Panc1 (cell line): ENCODE measurements around the gene MYO18B. TPM values are rescaled to one million over a fixed set of nuclear protein-coding genes. Genes with fewer than 3 reads are reported as not detected.

Experiments used
- ATAC-seq: fragments of 200-7000 bp; cut with Tn5 transposase; 2 replicates; pipeline ENCODE4 v1.9.1; 2020; ENCODE audit warnings: mild to moderate bottlenecking, moderate library complexity
- BruUV-seq: library from RNA; stranded (reverse); fragments of 400-500 nt; replicated peaks from 2 replicates; lab custom pipeline; 2021; lab: Mats Ljungman, UMichigan
- CTCF ChIA-PET: fragments of 300-600 bp; sonication (Branson Sonifier 250); formaldehyde crosslinking; loops from one replicate; lab custom pipeline; 2022; ENCODE audit warnings: antibody characterized with exemption; lab: Charles Lee
- POLR2A ChIA-PET: fragments of 300-600 bp; sonication (Branson Sonifier 250); formaldehyde crosslinking; loops from one replicate; lab custom pipeline; 2022; ENCODE audit warnings: antibody characterized with exemption; lab: Charles Lee
- DNase-seq: peaks from one replicate; pipeline ENCODE4 v3.0.0-alpha.2; 2010; ENCODE audit warnings: low read depth, low spot score
- H3K27ac ChIP-seq: 2 replicates; pipeline ENCODE4 v1.5.1; 2011; ENCODE audit warnings: mild to moderate bottlenecking, low read length, inconsistent platforms
- H3K27me3 ChIP-seq: fragments of 200-500 bp; sonication (Bioruptor generic); 2 replicates; pipeline ENCODE4 v1.6.0; 2014; ENCODE audit warnings: low read length, inconsistent platforms; ENCODE audit not compliant: control insufficient read depth, insufficient read depth
- H3K36me3 ChIP-seq: fragments of 200-500 bp; sonication (Bioruptor generic); 2 replicates; pipeline ENCODE4 v1.5.1; 2014; ENCODE audit warnings: inconsistent platforms, mild to moderate bottlenecking, low read length, moderate library complexity; ENCODE audit not compliant: control insufficient read depth, insufficient read depth
- H3K4me1 ChIP-seq: 2 replicates; pipeline ENCODE4 v1.5.1; 2011; ENCODE audit warnings: inconsistent platforms, mild to moderate bottlenecking, low read length, moderate library complexity; ENCODE audit not compliant: control insufficient read depth, insufficient read depth
- H3K4me3 ChIP-seq, 2 experiments: 2 replicates each; pipeline ENCODE4 v1.5.1; 2011 to 2012; ENCODE audit warnings: low read depth in 2 of 2, low read length in 2 of 2, mild to moderate bottlenecking in 2 of 2, inconsistent platforms in 1 of 2, moderate library complexity in 1 of 2
- H3K9me3 ChIP-seq: fragments of 200-500 bp; sonication (Bioruptor generic); 2 replicates; pipeline ENCODE4 v1.5.1; 2014; ENCODE audit warnings: low read depth, mild to moderate bottlenecking, inconsistent platforms, low read length, moderate library complexity; ENCODE audit not compliant: control insufficient read depth, insufficient read depth
- POLR2AphosphoS5 ChIP-seq: IDR thresholded peaks from 2 replicates; pipeline ENCODE4 v1.6.1; 2012; ENCODE audit warnings: mild to moderate bottlenecking, low read depth, low read length, moderate library complexity
- SIN3A ChIP-seq: IDR thresholded peaks from 2 replicates; pipeline ENCODE4 v1.6.1; 2012; ENCODE audit warnings: low read depth, mild to moderate bottlenecking, low read length, moderate library complexity, borderline replicate concordance; ENCODE audit not compliant: insufficient read depth
- TCF7L2 ChIP-seq: IDR thresholded peaks from 2 replicates; pipeline ENCODE4 v1.6.1; 2011; ENCODE audit warnings: mild to moderate bottlenecking, low read depth, low read length, inconsistent platforms
- in situ Hi-C: cut with HindIII; loops from 2 replicates; pipeline ENCODE4 v1.10.0; 2016; ENCODE audit warnings: low sequenced_read_pairs, low pct_unique_long_range_greater_than_20kb
- intact Hi-C: fragments of 100-400 bp; cut with micrococcal nuclease; formaldehyde crosslinking; loops from one replicate; pipeline ENCODE4 v1.10.0; 2022; ENCODE audit not compliant: unreplicated experiment
- total RNA-seq: library from RNA; stranded (reverse); gene quantifications from one replicate; pipeline ENCODE4 v1.2.1, GENCODE V29; 2021; ENCODE audit not compliant: unreplicated experiment
- TF ChIP-seq, protein P1 (sequence below): fragments of 450-650 bp; IDR thresholded peaks from 2 replicates; pipeline ENCODE4 v1.5.1; 2017; ENCODE audit warnings: mild to moderate bottlenecking
- TF ChIP-seq, protein P2 (sequence below), 2 experiments: IDR thresholded peaks; 2 replicates each; pipeline ENCODE4 v1.6.1; 2011 to 2012; ENCODE audit warnings: low read depth in 2 of 2, control low read depth in 1 of 2, low read length in 1 of 2, mild to moderate bottlenecking in 1 of 2, moderate library complexity in 1 of 2; ENCODE audit not compliant: insufficient read depth in 1 of 2

The MYO18B gene
- total RNA-seq, 1 experiment from 2014 or later, result not detected

GRCh38 chr22:25930788-25931310 lies 188.9 kb downstream of the MYO18B start:
- CTCF ChIA-PET, result no interaction called here
- H3K27ac ChIP-seq, result no peak overlapping the region
- in situ Hi-C loops (no loop called here), intact Hi-C loops (no loop called here)
- H3K4me1 ChIP-seq, result no peaks in the 10 kb centered on the region
- POLR2A ChIA-PET, result no interaction called here
- no peak for ATAC-seq
- TF ChIP-seq SIN3A (no peak), POLR2AphosphoS5 (no peak), TCF7L2 (no peak)
- TF ChIP-seq, protein P1, sequence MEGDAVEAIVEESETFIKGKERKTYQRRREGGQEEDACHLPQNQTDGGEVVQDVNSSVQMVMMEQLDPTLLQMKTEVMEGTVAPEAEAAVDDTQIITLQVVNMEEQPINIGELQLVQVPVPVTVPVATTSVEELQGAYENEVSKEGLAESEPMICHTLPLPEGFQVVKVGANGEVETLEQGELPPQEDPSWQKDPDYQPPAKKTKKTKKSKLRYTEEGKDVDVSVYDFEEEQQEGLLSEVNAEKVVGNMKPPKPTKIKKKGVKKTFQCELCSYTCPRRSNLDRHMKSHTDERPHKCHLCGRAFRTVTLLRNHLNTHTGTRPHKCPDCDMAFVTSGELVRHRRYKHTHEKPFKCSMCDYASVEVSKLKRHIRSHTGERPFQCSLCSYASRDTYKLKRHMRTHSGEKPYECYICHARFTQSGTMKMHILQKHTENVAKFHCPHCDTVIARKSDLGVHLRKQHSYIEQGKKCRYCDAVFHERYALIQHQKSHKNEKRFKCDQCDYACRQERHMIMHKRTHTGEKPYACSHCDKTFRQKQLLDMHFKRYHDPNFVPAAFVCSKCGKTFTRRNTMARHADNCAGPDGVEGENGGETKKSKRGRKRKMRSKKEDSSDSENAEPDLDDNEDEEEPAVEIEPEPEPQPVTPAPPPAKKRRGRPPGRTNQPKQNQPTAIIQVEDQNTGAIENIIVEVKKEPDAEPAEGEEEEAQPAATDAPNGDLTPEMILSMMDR, result no peak
- TF ChIP-seq, protein P2, sequence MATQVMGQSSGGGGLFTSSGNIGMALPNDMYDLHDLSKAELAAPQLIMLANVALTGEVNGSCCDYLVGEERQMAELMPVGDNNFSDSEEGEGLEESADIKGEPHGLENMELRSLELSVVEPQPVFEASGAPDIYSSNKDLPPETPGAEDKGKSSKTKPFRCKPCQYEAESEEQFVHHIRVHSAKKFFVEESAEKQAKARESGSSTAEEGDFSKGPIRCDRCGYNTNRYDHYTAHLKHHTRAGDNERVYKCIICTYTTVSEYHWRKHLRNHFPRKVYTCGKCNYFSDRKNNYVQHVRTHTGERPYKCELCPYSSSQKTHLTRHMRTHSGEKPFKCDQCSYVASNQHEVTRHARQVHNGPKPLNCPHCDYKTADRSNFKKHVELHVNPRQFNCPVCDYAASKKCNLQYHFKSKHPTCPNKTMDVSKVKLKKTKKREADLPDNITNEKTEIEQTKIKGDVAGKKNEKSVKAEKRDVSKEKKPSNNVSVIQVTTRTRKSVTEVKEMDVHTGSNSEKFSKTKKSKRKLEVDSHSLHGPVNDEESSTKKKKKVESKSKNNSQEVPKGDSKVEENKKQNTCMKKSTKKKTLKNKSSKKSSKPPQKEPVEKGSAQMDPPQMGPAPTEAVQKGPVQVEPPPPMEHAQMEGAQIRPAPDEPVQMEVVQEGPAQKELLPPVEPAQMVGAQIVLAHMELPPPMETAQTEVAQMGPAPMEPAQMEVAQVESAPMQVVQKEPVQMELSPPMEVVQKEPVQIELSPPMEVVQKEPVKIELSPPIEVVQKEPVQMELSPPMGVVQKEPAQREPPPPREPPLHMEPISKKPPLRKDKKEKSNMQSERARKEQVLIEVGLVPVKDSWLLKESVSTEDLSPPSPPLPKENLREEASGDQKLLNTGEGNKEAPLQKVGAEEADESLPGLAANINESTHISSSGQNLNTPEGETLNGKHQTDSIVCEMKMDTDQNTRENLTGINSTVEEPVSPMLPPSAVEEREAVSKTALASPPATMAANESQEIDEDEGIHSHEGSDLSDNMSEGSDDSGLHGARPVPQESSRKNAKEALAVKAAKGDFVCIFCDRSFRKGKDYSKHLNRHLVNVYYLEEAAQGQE (IDR thresholded peaks at IDR 0.05; ENCODE audit: insufficient read depth in 1 of 2, low read depth in 2 of 2, low read length in 1 of 2), result no peak
- no peaks in the 10 kb centered on the region for H3K36me3 ChIP-seq
- H3K4me3 ChIP-seq, result no peak overlapping the region
- H3K27me3 ChIP-seq, result peaks cover 8% of the 10 kb centered on the region; the same call in 1 of the 2 replicates
- no TSS peak for BruUV-seq
- H3K9me3 ChIP-seq, result no peaks in the 10 kb centered on the region
- DNase-seq, result no peak

- Histone ChIP-seq H3K4me3 (no peak overlapping the region), H3K4me1 (no peaks in the 10 kb centered on the region), H3K27ac (no peak overlapping the region), H3K27me3 (peaks cover 8% of the 10 kb centered on the region; the same call in 1 of the 2 replicates), H3K9me3 (no peaks in the 10 kb centered on the region), H3K36me3 (no peaks in the 10 kb centered on the region)
- in situ Hi-C loops, result no loop called here
- ChIA-PET CTCF (interaction anchor here (0.6 kb wide), 1 partner anchor 78 kb away, joined by 3 read pairs; no protein-coding TSS in a partner anchor), POLR2A (no interaction called here)
- no TSS peak for BruUV-seq
- ATAC-seq, result no peak
- TF ChIP-seq POLR2AphosphoS5, result no peak
- TF ChIP-seq TCF7L2, result no peak
- TF ChIP-seq, protein P1, result no peak
- TF ChIP-seq SIN3A, result no peak
- DNase-seq, result no peak
- intact Hi-C loops, result no loop called here
Measured at GRCh38 chr22:25933158-25933788, 191.3 kb downstream of the MYO18B start.
